Measurements from ENCODE around the gene PSMD3. TPM values are rescaled to one million over a fixed set of nuclear protein-coding genes. Genes with fewer than 3 reads are reported as not detected.

The PSMD3 gene
- total RNA-seq, 4 donors from 2014 or later, result 58.1 to 117 (median 84.0) TPM

DNA sequence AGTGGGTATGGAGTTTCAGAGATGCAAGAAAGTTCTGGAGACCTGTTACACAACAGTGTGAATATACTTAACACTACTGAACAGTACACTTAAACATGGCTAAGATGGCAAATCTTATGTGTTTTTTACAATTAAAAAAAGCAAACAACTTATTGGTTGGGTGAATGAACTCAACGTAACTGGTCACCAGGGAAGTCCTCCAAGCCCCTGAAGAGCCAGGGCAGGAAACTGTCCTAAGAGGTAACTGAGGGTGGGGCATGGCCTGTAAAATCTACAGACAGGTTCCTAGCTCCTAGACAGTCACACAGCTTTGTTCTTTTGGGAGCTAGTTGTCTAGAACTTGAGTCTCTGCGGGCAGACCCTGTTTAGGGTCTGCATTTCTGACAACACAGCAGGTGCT lies 45.0 kb downstream of the PSMD3 start:
- peak overlapping the region in 3 of 4 donors; percentile 28 to 56 (median 42) for H3K27ac ChIP-seq (replicated peaks in 1 of 4)
- peaks cover 39 to 94% (median 82%) of the 10 kb centered on the region in 4 donors for H3K36me3 ChIP-seq
- intact Hi-C loops (cut with DNase I), result no loop called here

DNA sequence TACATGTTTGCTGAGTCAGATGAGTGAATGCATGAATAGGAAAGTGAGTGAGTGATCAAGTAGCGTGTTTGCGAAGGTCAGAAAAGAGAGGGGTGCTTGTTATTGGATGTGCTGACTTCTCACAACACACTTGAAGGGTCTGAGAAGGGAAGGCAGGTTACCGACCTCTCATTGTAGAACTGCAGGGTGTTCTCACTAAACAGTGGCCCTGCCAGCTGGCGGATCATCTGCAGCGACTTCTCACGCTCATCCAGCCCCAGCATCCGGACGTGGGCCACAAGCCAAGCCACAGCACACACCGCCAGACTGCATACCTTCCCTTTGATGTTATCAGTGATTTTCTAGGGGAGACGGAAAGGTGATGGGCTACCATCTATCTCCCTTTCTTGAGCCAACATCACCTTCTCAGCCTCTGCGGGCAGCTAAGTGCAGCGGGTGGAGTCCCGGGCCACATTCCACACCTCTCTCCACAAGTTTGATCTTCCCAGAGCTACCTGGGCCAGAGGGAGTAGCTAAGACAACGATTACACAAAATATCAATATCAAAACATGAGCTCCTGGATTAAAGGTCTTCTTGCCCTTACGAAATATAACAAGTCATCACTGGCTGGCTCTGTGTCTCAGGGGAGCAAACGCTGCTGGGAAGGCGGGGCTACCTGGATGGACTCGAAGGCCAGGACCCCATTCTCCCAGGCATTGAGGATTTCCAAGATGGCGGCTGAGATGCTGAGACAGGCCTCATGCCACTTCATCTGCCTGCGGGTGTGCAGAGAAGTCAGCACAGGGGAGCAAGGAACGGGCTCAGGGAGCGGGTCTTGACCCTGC lies 45.6 kb downstream of the PSMD3 start:
- Histone ChIP-seq H3K4me3 (no peak overlapping the region), H3K4me1 (peaks cover 27 to 69% (median 63%) of the 10 kb centered on the region in 4 donors), H3K27me3 (no peaks in the 10 kb centered on the region), H3K27ac (replicated peaks in 1 of 4) (peak overlapping the region in 3 of 4 donors; percentile 28 to 56 (median 42)), H3K9me3 (no peaks in the 10 kb centered on the region), H3K36me3 (peaks cover 46 to 94% (median 85%) of the 10 kb centered on the region in 4 donors)
- intact Hi-C loops (cut with DNase I), result no loop called here
- DNase-seq (ENCODE audit: extremely low spot score), result no peak
- TF ChIP-seq, protein P1, sequence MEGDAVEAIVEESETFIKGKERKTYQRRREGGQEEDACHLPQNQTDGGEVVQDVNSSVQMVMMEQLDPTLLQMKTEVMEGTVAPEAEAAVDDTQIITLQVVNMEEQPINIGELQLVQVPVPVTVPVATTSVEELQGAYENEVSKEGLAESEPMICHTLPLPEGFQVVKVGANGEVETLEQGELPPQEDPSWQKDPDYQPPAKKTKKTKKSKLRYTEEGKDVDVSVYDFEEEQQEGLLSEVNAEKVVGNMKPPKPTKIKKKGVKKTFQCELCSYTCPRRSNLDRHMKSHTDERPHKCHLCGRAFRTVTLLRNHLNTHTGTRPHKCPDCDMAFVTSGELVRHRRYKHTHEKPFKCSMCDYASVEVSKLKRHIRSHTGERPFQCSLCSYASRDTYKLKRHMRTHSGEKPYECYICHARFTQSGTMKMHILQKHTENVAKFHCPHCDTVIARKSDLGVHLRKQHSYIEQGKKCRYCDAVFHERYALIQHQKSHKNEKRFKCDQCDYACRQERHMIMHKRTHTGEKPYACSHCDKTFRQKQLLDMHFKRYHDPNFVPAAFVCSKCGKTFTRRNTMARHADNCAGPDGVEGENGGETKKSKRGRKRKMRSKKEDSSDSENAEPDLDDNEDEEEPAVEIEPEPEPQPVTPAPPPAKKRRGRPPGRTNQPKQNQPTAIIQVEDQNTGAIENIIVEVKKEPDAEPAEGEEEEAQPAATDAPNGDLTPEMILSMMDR (IDR thresholded peaks at IDR 0.05), result no peak
- no peak for TF ChIP-seq EP300 (IDR thresholded peaks at IDR 0.05)
- no peak for TF ChIP-seq POLR2A (IDR thresholded peaks at IDR 0.05; ENCODE audit: low read depth)
- TF ChIP-seq POLR2AphosphoS5 (IDR thresholded peaks at IDR 0.05), result no peak
- 57% methylated on average over 19 of the region's 22 CpGs for WGBS

More for the DNA sequence above, 45.0 kb downstream of the PSMD3 start:
- peaks cover 29 to 69% (median 66%) of the 10 kb centered on the region in 4 donors for H3K4me1 ChIP-seq
- 67% methylated on average over 1 of the region's 2 CpGs for WGBS
- H3K27me3 ChIP-seq, result no peaks in the 10 kb centered on the region
- DNase-seq (ENCODE audit: extremely low spot score), result no peak
- no peak overlapping the region for H3K4me3 ChIP-seq
- no peaks in the 10 kb centered on the region for H3K9me3 ChIP-seq
- TF ChIP-seq, protein P1 (IDR thresholded peaks at IDR 0.05), result no peak
- no peak for TF ChIP-seq POLR2A (IDR thresholded peaks at IDR 0.05; ENCODE audit: low read depth)
- no peak for TF ChIP-seq EP300 (IDR thresholded peaks at IDR 0.05)
- TF ChIP-seq POLR2AphosphoS5 (IDR thresholded peaks at IDR 0.05), result no peak

GRCh38 chr17:40026816-40027613 lies 46.4 kb downstream of the PSMD3 start:
- no peak for TF ChIP-seq EP300 (IDR thresholded peaks at IDR 0.05)
- TF ChIP-seq POLR2A (IDR thresholded peaks at IDR 0.05; ENCODE audit: low read depth), result no peak
- TF ChIP-seq, protein P1 (IDR thresholded peaks at IDR 0.05), result peak; percentile 87 to 96 (median 95)
- TF ChIP-seq POLR2AphosphoS5 (IDR thresholded peaks at IDR 0.05), result peak in 1 of 2 donors; percentile 68
- Histone ChIP-seq H3K27me3 (no peaks in the 10 kb centered on the region), H3K4me3 (no peak overlapping the region), H3K27ac (replicated peaks in 1 of 4) (peak overlapping the region in 3 of 4 donors; percentile 28 to 56 (median 42)), H3K36me3 (peaks cover 48 to 94% (median 84%) of the 10 kb centered on the region in 4 donors), H3K4me1 (peaks cover 31 to 69% (median 63%) of the 10 kb centered on the region in 4 donors), H3K9me3 (no peaks in the 10 kb centered on the region)
- intact Hi-C loops (cut with DNase I), result no loop called here
- 43% methylated on average over 13 of the region's 33 CpGs for WGBS
- peak; percentile 95 for DNase-seq (ENCODE audit: extremely low spot score)

- peaks cover 35 to 69% (median 62%) of the 10 kb centered on the region in 4 donors for H3K4me1 ChIP-seq
- no peaks in the 10 kb centered on the region for H3K9me3 ChIP-seq
- no peaks in the 10 kb centered on the region for H3K27me3 ChIP-seq
- intact Hi-C loops (cut with DNase I), result no loop called here
- no peak for DNase-seq (ENCODE audit: extremely low spot score)
- peak overlapping the region in 3 of 4 donors; percentile 28 to 56 (median 42) for H3K27ac ChIP-seq (replicated peaks in 1 of 4)
- TF ChIP-seq POLR2AphosphoS5 (IDR thresholded peaks at IDR 0.05) (no peak), POLR2A (IDR thresholded peaks at IDR 0.05; ENCODE audit: low read depth) (no peak), EP300 (IDR thresholded peaks at IDR 0.05) (no peak)
- TF ChIP-seq, protein P1 (IDR thresholded peaks at IDR 0.05), result no peak
- H3K4me3 ChIP-seq, result no peak overlapping the region
- H3K36me3 ChIP-seq, result peaks cover 47 to 94% (median 84%) of the 10 kb centered on the region in 4 donors
- WGBS, result 82% methylated on average over 5 of the region's 5 CpGs
Measured at GRCh38 chr17:40027614-40028012, 47.0 kb downstream of the PSMD3 start.

All from esophagus muscularis mucosa (tissue), 4 donors.